Measurements from ENCODE around the gene HSCB.
A peak's percentile ranks its signal among the peaks of the same experiment; 100 is the strongest.
"Not testable (repeated sequence)": the region's sequence is repeated elsewhere in the genome, so short reads cannot be mapped to it uniquely, and the experiment has no call there.

The HSCB gene

GRCh38 chr22:28741785-28742561, at the start of gene HSCB, which contains the start of gene CHEK2:
Gene HSCB, plus strand, starts transcription at chr22:28742039. Its CDS starts 57 bp downstream, at chr22:28742096.
Gene CHEK2, minus strand, starts transcription at chr22:28741820. Its CDS starts 7,099 bp downstream, at chr22:28734721.
- peak; percentile 99 for DNase-seq

DNA sequence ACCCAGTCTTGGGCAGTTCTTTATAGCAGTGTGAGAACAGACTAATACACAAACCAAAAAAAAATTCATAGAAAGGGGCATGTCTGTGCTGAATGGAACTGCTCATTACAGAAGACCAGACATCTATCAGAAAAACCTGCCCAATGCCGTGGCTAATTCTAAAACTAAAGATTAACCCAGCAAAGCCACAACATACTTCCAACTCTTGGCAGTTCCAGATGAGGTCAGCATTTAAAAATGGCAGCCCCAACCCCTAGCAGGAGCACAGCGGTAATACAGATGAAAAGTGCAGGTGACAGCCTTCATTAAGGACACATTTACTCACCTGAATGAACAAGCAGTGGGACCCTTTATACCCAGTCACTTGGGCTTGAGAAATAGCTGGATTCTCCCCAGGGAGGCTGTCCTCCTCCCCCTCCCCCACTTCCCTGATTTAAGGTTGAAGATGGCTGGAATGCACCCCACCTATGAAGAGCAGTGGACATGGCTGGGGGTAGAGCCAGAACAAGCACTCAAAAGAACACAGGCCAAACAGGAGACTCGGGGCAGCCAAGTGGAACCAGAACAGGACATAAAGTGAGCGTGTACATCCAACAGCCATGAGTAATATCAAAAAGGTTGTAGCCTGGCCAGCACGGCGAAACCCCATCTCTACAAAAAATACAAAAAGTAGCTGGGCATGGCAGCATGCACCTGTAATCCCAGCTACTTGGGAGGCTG, 48.6 kb upstream of the HSCB start:
- DNase-seq = not testable (repeated sequence)

DNA sequence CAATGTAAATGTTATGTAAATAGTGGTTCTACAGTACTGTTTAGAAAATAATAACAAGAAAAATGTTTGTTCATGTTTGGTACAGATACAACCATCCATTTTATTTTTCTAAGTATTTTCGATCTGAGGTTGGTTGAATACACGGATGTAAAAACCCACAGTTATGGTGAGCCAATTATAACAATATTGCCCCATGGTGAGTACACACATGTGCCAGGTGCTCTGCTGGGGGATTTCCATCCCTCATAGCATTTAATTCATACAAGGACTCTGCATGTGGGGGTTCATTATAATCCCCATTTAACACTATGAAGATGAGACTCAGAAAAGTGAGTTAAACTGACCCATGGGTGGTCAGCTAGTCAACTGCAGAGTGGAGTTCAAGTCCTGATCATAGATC, 38.9 kb upstream of the HSCB start:
- no peak for DNase-seq

GRCh38 chr22:28703436-28703835, 38.4 kb upstream of the HSCB start:
- DNase-seq = no peak

GRCh38 chr22:28706845-28707244, 35.0 kb upstream of the HSCB start:
- no peak for DNase-seq

- no peak for DNase-seq
Measured at GRCh38 chr22:28710107-28710506, 31.7 kb upstream of the HSCB start.

DNA sequence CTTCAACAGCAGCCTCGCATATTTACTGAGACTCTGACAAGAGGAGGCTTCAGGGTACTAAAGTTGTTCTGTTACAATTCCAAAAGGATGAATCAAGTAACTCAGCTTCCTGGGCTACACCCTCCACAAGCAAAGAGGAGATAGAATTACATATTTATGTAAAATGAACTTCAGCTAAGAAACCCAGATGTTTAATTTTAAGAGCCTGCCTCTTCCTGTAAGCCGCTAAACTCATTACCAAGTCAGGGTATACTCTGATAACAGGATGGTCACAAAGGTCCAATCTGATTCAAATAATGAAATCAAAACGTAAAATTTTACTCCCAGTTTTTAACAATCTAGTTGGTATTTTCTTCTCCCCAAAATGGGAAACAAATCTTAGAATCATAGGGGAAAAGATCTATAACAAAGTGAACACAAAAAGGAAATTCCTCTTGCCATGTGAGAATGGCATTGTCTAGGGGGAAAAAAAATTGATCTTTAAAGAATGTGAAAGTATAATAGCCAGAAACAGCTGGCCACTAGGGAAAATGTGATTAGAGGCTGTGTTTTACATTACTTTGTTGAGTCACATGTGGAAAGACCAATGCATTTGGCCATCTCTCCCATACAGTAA, 31.2 kb upstream of the HSCB start:
- DNase-seq = no peak

GRCh38 chr22:28711341-28711740, 30.5 kb upstream of the HSCB start:
- DNase-seq = no peak

- peak; percentile 51 for DNase-seq
Measured at GRCh38 chr22:28711820-28712777, 29.7 kb upstream of the HSCB start.

DNA sequence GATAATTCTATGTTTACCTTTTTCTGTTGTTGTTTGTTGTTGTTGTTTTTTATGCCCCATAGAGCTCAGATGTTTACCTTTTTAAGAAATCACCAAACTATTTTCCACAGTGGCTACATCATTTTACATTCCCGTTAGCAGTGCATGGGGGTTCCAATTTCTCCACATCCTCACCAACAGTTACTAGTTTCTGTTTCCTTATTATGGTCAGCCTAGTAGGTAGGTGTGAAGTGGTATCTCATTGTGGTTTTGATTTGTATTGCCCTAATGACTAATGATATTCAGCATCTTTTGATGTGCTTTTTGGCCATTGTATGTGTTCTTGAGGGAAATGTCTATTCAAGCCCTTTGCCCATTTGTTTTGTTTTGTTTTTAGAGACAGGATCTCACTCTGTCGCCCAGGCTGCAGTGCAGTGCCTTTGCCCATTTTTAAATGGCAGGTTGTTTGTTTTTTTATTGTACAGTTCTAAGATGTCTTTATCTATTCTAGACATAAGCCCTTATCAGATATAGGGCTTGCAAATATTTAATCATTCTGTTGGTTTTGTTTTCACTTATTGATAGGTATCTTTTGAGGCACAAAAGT, 27.7 kb upstream of the HSCB start:
- DNase-seq = no peak

- DNase-seq = no peak
Measured at GRCh38 chr22:28715611-28716010, 26.2 kb upstream of the HSCB start.

DNA sequence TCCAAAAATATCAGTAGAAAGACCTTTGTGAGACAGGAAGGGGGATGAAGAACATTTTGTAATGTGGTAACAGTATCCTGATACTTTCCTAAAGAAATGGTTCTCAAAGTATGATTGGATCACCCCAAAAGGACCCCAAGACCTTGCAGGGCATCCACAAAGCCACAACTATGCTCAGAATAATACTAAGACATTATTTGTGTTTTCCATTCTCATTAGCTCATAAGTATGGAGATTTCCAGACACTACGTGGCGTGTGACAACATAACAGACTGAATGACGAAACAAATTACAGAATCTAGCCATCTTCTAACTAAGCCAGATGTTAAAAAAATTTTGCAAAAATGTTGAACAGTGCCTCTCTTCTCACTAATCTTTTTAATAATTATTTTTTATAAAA, 25.2 kb upstream of the HSCB start:
- DNase-seq = no peak

GRCh38 chr22:28718044-28718443, 23.8 kb upstream of the HSCB start:
- no peak for DNase-seq

DNA sequence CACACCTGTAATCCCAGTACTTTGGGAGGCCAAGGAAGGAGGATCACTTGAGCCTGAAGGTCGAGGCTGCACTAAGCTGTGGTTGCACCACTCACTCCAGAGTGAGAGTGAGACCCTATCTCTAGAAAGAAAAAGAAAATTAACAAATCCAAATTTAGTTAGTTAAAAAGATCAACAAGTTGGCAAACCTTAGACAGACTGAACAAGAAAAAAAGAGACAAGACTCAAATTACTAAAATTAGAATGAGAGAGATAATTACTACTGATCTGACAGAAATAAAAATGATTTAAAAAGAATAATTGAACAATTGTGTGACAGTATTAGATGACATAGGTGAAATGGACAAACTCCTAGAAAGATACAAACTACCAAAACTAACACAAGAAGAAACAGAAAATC, 13.8 kb upstream of the HSCB start:
- no peak for DNase-seq

- no peak for DNase-seq
Measured at GRCh38 chr22:28728621-28729313, 13.1 kb upstream of the HSCB start.

- no peak for DNase-seq
Measured at GRCh38 chr22:28730179-28730578, 11.7 kb upstream of the HSCB start.

DNA sequence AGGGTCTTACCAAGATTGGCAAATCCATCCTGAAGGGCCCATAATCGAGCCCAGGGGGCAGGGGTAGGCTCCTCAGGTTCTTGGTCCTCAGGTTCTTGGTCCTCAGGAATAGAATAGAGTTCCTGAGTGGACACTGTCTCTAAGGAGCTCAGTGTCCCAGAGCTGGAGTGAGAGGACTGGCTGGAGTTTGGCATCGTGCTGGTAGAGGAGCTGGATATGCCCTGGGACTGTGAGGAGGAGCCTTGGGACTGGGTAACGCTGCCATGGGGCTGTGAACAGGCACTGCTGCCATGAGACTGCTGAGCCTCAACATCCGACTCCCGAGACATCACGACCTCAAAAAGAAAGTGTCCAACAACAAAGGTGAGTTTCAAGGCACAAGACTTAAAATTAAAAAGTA, 7.4 kb upstream of the HSCB start:
- DNase-seq = no peak

GRCh38 chr22:28736301-28737155, 5.3 kb upstream of the HSCB start:
- DNase-seq = no peak

DNA sequence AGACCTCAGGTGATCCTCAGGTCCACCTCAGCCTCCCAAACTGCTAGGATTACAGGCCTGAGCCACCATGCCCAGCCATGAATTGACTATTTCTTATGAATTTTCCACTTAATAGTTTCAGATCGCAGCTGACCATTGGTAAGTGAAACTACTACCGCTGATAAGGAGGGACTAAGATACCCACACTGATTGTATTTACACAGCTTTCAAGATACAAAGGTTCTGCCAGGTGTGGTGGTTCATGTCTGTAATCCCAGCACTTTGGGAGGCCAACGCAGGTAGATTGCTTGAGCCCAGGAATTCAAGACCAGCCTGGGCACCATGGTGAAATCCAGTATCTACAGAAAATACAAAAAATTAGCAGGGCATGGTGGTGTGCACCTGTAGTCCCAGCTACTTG, 4.1 kb upstream of the HSCB start:
- DNase-seq = no peak

DNA sequence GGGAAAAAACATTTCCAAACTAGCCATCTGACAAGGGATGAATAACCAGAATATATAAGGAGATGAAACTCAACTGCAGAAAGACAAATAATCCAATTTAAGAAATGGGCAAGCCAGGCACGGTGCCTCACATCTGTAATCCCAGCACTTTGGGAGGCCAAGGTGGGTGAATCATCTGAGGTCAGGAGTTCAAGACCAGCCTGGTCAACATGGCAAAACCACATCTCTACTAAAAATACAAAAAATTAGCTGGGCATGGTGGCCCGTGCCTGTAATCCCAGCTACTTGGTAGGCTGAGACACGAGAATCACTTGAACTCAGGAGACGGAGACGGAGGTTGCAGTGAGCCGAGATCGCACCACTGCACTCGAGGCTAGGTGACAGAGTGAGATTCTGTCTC, 3.0 kb upstream of the HSCB start:
- DNase-seq = not testable (repeated sequence)

All from MV-4-11 (cell line).